GM21576 (cell line): ENCODE data around the gene TGFBR3.

Experiments
- ATAC-seq: cut with Tn5 transposase; IDR thresholded peaks from one replicate; pipeline ENCODE4 v1.9.1; 2021; ENCODE audit warnings: mild to moderate bottlenecking, moderate library complexity; ENCODE audit not compliant: unreplicated experiment

Gene TGFBR3

DNA sequence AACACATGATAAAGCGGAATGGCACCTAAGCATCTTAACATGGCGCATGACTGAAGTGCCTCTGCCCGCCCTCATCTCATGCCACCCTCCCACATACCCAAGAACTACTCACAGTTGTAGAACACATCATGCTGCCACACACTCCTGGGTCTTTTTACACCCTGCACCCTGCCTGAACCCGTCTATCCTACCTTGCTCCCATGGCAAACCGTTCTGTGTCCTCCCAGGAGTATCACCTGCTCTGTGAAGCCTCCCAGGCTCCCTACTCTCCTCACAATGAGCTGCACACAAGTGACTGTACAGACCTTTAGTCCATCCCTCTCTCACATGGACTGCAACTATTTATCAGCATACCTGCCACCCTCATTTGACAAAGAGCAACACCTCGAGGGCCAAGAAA, 144.0 kb downstream of the TGFBR3 start:
- ATAC-seq = no peak

DNA sequence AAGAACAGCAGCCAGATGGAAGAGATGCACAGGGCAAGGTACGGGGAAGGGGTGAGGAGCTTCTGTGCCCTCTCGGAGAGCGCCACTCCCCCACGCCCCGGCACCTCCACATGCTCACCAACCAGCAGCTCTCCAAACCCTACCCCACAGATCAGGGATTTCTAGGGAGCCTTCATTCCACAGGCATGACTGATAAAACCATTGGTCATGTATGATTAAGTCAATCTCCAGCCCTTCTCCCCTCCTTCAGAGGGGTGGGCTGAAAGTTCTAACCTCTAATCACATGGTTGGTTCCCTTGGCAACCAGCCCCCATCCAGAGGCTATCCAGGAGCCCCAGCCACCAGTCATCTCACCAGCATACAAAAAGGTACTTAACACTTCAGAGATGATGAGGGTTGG, 144.7 kb downstream of the TGFBR3 start:
- ATAC-seq = no peak

DNA sequence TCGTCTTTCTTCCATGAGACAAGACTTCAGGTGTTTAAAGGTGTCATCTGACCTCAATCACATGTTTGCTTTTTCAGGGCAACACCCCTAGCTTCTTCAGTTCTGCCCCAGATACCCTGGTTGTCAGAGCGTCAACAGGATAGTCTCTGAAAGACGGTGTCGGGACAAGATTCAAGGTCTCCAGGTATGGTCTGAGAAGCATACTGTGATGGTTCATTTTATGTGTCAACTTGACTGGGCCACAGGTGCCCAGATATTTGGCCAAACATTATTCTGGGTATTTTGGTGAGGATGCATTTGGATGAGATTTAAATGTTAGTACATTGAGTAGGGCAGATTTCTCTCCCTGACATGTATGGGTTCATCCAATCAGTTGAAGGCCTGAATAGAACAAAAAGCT, 148.3 kb downstream of the TGFBR3 start:
- ATAC-seq = no peak

DNA sequence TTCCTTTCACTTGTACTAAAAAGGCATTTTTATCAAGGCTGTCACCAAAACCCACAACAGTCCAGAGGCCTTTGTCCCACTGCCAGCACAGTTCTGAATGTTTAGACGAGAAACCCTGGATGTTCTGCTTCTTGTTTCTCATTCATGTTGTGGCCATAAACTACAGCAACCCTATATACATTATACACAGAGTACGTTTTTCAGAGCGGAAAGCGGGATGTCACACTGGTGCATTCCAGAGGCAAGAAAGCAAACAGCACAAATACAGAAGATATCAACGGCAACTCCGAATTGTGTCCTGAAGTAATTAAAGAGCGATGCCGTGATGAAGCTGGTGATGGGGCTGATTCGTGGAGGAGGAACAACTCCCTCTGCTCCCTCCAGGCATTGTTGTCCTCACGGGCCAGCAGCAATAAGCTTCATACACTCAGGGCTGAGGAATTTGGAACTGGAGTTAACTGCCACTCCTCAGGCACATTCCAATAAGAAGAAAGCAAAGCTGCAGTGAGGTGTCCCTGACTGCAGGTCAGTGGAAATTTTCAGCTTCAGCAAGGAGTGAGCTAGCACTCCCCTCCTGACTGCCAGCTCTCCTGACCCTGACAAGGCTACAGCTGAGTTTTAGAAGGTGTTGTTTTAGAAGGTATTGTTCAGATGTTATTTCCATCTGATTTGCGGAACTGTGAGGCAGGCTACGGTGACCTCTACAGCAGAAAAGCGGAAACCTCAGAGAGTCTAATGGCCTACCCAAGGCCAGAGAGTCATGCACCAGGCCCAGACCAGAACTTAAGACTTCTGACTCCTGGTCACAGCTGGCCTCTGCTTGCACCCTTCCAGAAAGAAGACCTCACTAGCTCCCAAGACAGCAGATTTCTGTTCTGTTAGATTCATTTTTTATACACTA, 149.0 kb downstream of the TGFBR3 start:
- no peak for ATAC-seq

DNA sequence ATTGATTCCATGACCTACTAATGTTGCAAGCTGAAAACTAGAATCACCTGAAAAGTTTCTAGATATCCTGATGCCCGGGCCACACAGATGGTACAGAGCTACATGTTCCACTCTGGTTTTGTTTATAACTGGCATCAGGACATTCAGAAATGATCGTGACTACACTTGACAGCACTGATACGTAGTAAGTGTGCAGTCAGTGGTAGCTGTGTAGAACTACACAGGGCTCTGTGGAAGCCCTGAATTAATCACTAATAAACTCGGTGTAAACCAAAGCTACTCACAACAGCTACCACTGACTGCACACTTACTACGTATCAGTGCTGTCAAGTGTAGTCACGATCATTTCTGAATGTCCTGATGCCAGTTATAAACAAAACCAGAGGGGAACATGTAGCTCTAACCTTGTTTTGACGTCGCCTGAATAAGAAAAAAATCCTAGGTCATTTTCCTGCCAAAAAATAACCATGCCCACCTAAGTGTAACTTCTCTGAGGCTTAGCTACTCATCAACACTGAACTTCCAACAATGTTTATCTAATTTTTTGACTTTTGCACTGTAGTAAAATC, 149.7 kb downstream of the TGFBR3 start:
- no peak for ATAC-seq

DNA sequence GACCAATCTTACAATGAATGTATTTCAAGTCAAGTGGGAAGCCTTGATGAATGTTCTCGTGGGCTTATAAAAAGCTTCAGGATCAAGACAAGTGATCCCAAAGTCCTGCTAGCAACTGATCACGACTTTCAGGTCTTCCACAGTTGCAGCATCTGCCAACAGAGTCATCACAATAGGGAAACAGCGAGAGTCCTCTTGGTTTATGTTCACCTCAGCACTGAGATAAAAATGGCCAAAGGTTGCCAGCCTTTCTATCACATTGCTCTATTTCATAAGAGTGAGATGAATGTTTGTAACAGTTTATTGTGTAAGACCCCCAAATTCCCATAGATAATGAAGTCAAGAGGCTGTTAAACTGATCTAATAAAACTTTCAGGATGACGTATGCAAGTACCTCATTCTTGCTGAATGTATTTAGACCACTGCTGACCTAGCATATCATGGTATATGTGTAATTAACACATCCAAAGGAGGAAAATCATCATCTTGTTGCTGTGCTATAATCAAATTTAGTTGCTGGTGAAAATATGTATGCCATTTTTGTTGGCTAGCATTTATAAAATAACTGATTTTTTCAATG, 150.6 kb downstream of the TGFBR3 start:
- no peak for ATAC-seq

DNA sequence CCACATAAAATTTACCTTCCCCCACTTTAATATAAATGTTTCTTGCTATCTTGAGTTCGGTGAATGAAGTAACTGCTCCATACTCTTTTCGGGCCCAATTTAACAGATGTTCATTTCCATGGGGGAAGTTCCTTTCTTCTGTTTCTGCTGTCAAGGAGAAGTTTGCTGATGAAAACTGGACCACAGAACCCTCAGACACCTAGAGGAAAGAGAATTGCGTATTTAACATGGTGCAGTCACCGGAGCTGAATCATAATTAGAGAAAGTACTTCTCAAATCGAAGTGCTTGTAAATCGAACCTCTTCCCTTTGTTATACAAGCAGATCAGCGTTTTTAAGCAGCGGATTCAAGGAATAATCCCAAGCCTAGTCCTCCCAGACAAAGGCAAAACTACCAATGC, 151.2 kb downstream of the TGFBR3 start:
- no peak for ATAC-seq

DNA sequence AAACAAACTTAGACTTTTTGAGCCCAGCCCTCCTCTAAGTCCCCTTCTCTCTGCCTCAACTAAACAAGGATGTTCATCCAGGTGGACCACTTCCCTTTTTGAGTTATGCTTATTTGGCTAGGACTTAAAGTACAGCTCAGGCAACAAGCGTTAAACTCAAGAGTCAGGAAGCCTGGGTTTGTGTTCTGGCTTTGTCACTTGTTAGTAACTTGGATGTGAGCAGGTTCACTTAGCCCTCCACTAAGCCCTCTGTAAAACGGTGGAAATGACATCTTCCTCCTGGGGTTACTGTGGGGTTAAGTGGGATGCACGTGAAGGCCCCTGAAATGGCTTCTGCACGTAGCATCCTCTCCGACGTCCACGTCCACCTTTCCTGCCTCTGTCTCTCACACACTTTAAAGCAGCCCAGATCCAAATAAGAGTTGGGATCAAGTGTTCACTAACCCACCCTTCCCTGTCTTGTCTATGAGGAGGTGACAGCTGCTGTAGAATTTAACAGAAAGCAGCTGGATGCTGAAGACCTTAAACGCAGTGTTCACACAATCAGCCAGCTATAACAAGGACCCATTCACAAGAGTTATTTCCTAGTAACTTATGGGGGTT, 152.7 kb downstream of the TGFBR3 start:
- ATAC-seq = no peak

DNA sequence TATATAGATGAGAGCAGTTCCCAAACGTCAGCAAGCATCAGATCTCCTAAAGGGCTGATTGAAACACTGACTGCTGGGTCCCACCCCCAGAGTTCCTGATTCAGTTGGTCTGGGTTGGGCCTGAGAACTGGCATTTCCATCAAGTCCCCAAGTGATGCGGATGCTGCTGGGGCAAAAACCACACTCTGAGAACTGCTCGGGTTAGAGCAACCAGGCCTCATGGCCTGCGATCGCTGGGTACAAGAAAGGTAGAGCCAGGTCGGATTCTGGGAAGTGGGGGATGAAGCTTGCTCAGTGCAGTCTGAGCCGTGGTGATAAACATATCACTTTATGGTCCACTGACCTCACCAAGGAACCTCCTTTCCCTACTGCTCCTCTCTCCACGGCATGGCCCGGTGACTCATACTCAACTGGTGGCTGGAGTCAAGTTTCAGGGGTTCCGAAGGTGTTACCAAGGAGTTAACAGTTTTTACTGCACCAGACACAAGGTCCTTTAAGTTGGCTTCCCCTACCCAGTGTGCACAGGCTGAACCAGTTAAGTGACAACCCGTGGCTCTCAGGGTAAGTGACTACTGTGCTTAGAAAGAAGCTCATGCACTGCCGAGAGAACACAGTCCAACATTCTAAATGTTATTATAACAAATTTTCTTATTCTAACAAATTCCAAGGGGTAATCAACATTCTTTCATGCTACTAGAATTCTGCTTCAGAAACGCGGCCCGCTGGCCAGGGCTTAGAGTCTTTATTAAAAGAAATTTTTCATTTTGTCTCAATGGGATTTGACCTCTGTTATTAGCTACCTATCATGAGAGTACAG, 153.5 kb downstream of the TGFBR3 start:
- ATAC-seq = no peak

DNA sequence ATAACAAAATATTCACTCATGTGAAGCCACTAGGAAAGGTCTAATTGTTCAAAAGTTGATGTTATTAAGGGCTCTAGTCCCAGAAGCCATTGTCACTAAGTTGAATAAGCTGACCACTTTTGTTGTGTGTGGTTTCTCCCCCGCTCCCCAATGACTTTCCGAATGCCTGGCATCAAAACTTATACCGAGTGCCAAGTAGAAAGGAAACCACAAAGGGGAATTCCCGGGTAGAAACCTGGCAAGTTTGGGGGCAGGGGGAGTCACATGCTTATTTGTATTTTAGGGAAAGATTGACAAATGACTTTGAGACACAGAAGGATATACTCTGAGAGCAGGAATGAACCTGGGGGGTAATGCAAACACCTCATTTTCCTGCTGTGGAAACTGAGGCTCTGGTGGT, 154.1 kb downstream of the TGFBR3 start:
- no peak for ATAC-seq

DNA sequence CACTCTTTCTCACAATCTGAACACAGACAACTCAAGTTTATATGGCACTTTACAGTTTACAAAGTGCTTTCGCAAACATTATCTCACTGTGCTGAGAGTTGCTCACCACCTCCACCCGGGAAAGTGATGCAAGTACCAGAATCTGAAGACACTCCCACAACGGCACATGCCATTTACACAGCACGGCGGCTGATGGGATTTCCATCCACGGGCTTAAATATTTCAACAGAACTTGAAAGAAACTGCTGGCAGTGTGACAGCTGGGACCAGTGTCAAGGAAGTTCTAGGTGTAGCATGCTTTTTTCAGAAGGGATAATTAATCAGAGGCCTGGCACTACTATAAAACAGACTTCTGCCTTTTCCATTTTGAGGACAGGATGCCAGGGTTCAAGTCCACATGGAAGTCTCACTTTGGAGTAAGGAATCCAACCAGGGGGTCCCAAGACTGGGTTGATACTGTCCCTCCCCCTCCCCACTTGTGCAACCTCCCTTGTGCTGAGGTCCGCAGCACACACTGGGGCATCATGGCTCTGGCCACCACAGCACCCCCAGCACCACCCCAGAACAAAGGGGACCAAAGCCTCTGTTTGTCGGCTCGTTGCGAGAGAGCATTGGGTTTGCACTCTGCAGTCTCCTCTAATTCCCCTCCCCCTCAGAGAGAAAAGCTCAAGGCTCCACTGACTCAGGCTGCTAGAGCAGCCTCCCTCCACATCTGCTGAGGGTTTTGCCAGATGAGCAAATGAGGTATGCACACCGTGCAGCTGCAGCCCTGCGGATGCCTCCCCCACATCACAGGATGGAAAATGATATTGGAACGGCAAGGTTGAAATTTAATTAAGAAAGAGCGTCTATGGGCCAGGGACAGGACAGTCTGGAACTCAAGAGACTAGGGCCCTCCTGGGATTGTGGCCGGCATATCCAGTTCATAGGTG, 154.9 kb downstream of the TGFBR3 start:
- no peak for ATAC-seq

DNA sequence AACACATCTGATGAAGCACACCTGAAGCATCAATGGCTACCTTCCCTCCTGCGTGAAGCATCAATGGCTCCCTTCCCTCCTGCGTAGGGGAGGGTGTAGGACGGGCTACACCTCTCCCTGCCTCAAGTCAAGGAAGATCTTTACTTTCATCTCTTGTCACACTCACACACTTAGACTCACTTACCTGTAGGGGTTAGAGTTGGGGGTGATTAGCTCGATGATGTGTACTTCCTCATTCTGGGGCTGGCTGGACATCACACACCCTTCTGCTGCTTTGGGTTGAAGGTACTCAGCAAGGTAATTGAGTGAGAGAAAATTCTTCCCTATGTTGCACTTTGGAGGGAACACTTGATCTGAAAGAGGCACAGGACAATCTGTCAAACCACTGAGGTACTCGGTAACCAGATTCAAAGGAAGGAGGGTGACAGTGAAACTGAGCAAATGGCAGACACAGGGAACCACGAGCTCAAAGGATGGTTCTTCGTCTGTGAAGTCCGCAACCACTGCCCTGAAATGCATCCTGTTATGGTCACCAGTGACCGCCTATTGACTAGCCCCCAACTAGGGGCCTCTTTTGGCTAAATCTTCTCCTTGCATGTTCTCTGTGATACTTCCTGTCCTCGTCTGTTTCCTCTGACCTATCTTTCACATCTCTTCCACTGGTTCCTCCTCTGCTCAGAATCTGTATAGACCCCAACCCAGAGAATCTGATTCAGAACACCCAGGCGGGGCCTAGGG, 156.2 kb downstream of the TGFBR3 start:
- ATAC-seq = no peak

DNA sequence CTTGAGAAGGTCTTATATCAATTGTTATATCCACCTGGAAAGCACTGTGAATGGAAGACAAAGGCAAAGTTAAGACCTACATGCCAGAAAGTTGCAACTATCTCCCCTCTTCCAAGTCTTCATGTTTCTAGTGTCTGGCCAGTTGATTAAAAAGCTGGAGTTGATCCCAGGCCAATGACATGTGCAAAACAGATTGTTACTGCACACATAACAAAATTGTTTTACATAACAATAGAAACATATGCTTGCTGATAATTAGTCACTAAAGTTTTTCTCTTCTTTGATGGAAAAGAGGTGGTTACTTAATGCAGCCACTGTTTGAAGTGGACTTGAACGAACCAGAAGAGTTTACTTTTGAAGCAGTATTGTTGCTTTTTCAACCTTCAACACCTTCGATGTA, 158.2 kb downstream of the TGFBR3 start:
- ATAC-seq = no peak

DNA sequence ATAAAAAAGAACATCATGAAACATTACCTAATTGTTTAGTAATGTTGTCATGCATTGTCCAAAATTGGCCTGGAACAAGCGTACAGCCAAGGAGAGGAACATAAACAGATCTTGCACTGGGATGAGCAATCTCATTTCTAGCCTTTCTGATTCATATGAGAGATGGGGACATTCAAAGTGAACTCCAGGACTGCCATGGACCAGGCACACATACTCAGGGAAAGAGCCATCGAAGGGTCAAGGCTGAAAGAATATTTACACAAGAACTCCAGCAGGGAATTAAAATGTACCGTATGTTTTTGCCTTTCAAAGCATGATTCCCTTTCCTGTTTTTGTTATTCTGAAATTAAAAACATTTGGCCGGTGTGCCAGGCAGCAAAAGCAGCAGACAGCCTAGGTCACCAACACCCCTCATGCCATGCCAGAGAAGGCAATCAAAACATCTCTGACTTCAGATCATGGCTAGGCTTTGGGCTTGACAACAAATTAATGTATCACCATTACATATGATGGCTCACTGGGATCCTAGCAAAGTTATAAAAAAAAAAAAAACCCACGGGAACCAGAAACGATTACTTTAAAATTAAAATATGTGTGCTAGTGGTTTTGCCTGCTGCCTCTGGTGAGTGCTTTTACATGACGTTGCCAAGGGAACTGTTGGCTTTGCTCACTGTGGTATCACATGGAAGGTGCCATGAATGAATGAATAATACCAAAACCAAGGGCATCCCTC, 159.8 kb downstream of the TGFBR3 start:
- no peak for ATAC-seq

DNA sequence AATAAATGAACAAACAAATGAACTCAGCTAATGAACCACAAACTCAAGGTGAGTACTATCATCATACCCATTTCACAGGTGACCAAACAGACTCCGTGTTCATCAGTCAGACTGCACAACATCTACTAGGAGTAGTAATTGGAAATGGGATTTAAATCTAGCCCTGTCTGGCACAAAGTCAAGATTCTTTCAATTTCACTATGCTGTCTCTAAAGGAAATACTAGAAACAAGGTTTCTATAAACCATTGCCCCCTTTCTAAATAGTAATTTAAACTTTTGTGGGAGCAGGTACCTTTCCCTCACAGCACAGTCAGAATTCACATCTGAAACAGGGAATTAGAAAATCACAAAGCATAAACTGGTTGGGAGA, 160.3 kb downstream of the TGFBR3 start:
- ATAC-seq = no peak

DNA sequence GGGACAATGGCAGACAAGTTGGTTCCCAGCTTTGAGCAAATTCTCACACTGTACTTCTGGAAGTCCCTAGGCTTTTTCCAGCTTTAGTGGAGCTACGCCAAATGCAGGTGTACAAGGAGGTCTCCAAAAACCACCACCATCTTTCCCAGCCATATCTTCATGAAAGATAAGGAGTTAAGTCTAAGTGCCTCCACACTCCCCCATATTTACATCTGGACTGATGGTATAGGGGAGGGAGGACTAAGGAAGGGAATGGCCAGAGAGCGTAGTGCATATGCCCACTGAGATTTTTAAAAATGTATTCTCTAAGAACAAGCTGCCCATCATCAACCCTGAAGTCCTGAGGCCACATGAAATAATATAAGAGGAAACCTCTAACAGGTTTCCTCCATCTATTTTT, 161.3 kb downstream of the TGFBR3 start:
- no peak for ATAC-seq

DNA sequence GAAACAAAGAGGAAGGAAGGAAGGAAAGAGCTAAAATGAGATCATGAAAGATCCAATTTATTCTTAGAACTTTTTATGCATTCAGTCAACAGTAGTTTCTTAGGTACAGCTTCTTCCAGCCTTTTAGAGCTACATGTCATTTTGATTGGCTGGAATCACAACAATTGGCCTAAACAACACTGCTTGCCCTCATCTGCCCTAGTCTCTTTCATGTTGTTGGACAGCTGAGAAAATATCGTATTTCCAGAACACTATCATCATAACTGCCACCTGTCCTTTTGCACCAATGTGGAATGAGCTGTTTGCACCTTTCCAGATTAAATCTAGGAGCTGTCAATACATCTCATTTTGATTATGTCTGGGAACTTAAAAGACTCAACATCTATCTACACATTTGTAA, 161.7 kb downstream of the TGFBR3 start:
- ATAC-seq = no peak

DNA sequence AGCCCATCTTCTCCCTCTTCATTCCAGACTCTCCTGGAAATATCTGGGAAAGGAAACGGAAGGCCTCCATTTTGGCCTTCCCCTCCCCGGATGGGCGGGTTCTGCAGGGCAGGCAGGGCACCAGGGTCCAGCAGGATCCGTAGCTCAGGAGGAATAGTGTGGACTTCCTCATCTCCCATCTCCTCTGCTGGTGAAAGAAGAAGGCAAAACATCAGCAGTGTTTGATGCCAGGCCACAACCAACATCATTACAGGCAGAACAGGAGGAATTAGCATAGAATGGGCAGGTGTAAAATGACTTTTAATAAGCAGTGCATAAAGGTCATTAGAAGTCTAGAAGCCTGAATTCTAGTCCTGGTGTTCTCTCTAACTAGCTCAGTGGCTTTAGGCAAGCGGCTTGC, 165.9 kb downstream of the TGFBR3 start:
- no peak for ATAC-seq

DNA sequence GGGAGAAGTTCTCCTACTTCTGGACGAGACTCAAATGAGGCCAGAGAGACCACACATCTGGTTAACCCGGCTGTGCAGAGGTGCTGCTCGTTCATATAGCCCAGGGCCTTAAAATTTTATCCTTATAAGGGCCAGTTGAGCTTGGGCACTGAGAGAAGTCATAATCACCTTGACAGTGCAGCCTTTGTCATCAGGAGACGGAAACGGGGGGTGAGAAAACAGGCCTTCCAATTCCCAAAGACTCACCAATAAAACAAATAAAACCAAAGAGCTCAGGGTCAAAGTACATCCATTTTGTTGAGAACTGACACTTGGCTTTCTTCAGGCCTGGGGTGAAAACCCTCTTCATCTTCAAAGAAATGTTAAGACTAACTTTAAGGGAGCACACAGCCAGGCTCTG, 167.1 kb downstream of the TGFBR3 start:
- ATAC-seq = no peak
